Measurements from ENCODE around the gene ACTR6.
"Not testable (repeated sequence)": the region's sequence is repeated elsewhere in the genome, so short reads cannot be mapped to it uniquely, and the experiment has no call there.

The ACTR6 gene
- 19.0 to 26.3 reads per million in 2 donors for total RNA-seq

DNA sequence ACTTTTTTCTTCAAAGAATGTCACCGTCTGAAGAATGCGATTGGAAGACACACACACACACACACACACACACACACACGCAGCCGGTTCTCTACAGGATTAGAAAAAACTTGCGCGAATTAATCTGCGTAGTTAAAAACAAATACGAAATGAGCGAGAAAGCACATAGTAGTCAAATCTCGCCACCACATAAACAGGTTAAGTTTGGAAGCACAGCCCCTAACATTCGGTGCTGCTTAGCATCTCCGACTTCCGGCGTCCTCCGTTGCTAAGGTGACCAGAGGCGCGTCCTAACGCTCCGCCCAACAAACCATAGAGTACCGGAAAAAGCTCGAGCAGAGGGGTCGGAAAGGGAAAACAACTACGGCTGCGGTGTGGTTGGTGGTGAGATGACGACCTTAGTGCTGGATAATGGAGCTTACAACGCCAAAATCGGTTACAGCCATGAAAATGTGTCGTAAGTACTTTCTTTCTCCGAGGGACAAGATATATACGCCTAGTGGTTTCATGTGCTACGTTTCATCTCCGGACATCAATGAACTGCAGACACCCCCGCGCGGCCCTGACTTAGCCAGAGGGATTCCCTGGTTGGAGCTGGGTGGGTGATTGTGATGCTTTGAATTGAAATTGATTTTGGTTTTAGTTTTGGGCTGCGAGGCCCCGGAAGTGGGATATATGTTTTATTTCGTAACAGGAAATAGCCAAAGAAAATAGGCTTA lies at the start of gene ACTR6:
TSS of gene ACTR6 (plus strand) at position 353 of the 719 bp plus-strand sequence. CDS start at position 390, 37 bp downstream.
- DNase-seq = peak; percentile 89 to 98 (median 96)

DNA sequence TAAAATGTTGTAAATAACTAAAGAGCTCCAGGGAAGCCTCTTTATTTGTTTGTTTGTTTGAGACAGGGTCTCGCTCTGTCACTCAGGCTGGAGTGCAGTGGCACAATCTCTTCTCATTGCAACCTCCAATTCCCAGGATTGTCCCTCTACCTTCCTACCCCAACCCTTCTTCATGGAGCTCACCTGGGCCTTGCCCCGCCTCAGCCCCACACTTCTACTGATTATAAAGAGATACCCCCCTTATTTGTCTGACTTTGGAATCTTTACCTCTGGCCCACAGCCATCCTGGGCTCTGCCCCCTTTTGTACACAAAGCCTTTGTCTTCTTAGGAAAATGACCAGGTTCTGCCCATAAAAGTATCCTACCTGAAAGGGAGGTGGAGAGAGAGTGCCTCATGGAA lies 48.8 kb upstream of the ACTR6 start:
- no peak for DNase-seq

DNA sequence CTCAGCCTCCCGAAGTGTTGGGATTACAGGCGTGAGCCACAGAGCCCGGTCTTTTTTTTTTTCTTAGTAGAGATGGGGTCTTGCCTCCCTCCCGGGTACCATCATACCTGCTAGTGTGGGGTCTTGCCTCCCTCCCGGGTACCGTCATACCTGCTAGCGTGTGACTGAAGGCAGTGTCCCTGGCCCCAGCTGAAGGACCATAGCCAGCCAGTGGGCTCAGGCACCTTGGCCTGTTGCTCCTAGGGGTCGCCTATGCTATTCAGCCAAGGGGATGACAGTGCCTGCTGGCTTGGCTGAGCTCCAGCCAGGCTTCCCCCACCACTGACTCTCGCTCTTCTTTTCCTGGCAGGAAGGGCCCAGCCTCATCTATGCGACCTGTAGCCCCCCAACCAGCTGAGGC lies 47.5 kb upstream of the ACTR6 start:
- no peak for DNase-seq

DNA sequence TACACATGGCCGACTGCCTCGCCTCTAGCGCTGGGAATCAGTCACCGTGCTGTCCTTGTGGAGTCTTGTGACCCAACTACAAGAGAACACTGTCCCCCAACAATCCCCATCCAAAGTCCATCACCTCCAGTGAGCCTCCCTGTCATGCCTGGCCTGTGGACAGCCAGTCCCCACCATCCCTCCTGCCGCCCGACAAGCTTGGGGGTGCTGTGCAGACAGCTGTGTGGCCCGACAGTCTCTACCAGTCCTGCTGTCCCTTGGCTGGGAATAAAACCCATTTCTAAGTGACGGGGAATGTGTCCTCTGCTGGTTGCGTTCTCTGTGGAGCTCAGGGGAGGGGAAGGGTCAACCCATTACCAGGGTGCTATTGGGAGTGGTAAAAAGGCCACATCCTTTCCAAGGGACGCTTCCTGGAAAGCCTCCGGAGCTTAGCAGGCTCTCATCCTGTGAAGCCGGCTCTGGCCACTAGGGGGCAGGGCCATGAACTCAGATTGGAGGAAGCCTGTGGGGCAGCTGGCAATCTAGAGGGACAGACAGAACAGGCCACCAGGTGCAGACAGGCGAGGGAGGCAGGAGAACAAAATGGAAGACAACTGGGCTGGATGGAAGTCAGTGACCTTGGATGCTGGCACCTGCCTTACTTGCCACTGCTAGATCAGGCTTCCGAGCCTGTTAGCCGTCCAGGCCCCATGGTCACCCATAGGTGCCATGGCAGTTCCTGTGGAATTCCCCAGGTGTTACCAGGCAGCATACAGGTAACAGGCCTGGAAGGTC lies 46.0 kb upstream of the ACTR6 start:
- DNase-seq = peak; percentile 38 to 66 (median 63)

DNA sequence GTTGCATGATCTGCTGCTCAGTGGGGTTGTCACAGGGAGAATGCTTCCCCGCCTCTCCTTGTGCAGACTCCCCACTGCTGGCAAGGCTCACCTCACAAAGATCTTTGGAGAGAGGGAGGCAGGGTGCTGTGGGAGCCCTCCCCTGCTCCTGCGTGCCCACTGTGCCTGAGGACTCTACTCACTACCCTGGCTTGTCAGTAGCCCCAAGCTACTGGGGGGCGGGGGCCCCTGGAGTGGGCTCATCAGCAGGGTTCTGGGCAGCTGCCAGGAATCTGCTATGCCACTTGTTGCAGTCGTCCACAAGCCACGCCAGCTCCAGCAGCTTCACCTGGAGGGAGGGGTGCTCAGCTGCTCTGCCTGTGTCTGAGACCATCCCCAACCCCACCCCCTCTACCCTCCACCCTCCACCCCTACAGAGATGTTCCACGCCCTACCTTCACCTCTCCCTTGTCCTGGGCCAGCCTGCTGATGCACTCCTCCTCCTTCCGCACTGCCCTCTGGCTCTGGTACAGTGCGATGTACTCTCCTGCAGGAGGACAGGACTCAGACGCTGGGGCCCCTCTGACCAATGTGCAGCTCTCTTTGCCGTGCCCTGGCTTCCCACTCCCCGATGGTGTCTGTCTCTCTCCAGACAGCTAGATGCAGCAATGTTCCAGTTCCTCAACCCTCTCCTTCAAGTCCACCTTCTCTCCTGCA lies 43.7 kb upstream of the ACTR6 start:
- DNase-seq = no peak

DNA sequence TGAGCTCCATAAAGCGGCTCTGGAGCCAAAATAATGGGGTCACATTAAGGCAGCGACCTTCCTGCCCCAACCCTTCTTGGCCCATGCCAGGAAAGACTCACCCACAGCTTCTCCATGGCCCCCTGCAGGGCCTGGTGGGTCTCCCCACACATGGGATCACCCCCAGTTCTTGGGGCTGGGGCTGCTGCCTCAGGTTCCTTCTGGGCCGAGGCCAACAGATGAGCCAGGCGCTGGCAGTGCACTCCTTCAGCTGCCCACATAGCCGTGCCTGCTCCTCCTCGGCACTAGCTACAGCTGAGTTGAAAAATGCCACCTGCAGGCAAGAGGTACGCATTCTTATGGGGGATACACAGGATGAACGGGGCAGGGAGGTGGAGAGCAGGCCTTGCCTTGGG lies 43.2 kb upstream of the ACTR6 start:
- DNase-seq = no peak

DNA sequence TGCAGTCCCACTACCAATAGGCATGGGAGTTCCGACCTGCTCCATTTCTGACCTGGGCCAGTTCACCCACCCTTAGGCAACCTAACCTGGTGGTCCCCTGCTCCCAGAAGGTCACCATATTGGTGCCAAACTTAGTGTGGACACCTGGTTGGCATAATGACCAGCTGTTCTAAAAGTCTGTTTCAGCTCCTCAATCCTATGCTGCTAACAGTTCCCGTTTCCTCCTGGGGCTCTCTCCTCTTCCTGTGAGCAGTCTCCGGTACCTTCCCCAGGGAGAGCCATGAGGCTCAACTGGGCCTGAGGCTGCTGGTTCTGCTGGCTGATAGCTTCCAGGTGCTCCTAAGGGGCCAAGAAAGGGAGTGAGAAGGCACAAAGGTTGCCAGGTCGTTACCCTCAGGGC lies 42.1 kb upstream of the ACTR6 start:
- DNase-seq = no peak

DNA sequence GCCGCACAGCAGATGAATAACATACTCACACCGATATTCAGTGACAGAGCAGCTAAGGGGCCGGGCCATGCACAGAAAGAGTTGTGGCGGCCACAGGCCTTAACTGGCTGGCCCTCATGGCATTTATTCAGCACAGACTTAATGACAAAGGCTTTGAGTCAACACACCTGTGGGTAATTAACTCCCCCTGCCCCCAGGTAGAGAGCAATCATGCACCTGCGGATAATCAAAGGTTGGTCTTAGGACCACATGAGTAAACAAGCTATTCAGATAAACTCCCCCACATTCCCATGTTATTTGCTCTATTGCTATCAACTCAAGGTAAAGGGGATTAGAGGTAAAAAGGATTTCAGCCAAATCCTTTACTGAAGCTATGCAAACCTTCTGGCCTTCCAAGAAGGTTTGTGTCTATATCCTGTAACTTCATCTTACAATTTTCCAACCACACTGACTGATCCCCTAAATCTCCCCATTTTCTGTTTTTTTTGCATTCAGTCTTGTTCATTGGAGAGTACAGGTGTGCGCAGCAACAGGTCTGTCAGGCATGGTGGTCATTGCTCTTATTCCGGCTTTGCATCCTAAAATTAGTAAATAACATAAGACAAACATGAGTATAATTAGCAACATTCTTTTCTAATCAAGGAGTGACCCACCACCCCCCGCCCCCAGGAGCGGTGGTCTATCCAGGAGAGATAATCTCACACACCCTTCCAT lies 41.1 kb upstream of the ACTR6 start:
- DNase-seq = no peak

DNA sequence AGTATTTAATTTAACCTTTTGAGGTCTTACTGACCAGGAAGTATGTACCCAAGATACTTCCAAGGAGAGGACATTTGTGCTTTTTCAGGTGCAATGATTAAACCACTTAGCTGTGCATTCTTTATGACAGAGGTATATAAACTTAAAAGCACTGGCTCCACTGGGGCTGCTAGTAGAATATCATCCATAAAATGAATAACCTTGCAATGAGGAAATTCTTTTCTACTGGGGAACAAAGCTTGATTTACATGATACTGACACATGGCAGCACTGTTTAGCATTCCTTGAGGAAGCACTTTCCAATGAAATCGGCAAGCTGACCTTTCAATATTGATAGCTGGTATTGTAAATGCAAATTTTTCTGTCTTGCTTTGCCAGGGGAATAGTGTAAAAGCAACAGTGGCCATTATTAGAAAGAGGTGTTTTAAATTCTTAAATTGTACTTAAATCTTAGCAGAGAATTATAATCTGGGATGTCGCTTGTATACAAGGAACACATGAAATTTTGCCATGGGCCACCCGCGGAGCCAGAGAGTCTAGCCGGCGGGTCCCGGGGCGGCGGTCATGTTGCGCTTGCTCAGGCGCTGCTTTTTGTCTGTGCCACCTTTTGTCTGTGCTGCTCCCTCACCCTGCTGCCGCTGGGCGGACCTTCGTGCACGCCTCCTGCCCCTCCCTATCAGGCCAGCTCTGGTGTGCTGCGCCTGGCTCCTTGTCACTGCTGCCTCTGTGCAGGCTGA lies 37.0 kb upstream of the ACTR6 start:
- DNase-seq = peak; percentile 37 to 85 (median 44)

DNA sequence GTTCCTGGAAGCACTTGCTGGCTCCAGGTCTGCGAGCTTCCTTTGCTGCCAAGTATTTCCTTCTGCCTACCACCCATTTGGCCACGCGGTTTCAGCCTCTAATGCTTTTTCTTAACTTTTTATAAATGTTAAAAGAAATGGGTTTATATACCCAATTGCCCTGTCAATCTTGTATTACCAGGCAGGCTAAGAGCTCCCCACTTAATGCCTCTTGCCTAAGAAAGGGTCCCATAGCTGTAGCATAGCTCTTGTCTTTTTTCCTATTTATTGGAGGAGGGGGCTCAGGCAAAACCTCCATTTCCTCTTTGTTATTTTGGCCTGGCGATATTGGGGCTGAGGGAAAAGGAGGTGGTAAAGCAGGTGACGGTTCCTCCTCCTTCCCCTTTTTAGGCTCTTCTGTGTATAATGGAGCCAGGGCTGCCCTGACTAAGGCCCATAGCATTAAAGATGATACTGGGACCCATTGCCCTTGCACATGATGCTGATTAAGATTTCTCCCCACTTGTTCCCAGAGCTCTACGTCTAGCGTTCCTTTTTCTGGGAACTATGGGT lies 36.4 kb upstream of the ACTR6 start:
- no peak for DNase-seq

DNA sequence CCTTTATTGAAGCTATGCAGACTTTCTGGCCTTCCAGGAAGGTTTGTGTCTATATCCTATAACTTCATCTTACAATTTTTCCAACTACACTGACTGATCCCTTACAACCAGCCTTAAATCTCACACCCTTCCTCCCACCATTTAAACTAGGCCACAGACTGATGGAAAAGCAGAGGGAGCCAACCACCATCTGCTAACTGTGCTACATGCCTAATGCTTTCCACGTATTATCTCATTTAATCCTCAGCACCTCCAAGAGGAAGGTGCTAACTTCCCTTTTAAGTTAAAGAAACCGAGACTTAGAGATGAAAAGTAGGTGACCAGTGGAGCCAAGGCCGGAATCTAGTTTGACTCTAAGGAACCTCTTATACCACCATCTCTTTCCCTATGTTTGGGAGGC lies 35.3 kb upstream of the ACTR6 start:
- DNase-seq = no peak

DNA sequence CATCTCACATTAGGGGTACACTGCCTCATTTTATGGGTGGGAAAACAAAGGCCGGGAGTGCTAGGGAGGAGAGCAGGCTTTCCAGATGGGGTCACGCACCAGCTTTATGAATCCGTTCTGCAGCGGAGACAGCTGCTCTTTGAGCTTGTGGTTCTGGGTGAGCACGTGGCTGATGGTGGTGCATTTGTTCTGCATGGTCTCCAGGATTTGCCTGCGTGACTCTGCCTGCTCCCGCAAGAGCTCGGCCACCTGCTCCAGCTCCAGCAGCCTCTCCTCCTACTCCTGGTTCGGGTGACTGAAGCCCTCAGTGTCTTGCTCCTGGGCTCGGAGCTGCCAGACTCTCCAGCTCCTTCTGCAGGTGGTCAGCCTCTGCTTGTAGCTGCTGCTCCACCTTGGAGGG lies 34.4 kb upstream of the ACTR6 start:
- DNase-seq = no peak

DNA sequence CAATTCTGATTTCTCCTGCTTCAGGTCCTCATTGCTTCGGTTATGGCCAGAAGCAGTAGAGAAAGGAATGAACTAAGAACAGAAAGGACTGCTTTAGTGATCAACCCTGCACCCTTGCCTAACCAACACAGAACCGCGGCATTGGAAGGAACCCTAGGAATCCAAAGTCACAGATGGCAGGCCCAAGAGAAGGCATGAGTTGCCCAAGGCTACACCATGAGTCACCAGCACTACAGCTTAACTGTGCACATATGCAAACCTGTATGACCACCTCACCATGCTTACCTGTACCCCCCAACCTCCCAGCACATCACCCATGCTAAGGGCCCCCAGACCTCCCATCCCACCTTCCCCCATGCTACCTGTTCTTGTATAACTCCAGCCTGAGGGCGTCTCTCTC lies 32.1 kb upstream of the ACTR6 start:
- no peak for DNase-seq

DNA sequence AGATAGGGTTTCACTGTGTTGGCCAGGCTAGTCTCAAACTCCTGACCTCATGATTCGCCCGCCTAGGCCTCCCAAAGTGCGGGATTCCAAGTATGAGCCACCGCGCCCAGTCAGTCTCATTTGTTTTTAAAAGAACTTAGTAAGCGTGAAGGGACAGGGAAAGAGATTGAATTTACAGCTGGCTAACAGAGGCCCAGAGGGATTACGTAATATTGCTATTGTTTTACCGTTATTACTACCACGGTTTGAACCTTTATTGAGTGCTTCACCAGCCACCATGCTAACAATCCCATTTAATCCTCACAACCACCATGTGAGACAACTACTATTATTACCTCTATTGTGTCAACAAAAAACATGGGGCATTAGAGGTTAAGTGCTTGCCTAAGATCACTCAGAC lies 31.3 kb upstream of the ACTR6 start:
- no peak for DNase-seq

DNA sequence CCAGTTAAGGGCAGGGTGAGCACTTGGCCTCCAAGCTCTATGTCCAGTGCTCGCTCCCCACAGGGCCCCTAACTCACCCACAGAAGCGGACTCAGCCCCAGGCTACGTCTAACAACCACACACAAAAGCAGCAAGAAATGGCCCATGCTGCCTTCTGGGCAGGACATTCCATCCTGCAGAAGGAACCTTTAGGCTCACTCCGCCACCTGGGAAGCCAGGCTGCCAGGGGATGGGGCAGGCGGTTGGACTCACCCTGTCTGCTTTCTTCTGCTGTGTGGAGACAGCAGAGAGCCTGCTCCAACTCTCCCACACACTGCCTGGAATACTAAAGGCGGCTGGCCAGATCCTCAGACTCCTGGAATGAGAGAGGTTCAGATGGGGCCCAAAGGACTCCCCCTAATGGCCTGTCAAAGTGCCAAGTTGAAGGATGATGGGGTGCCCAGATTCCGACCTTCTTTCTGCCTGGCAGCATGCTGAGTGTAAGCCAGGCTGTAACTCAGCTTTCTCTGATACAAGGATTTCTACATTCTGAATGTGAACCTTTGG lies 30.2 kb upstream of the ACTR6 start:
- no peak for DNase-seq

DNA sequence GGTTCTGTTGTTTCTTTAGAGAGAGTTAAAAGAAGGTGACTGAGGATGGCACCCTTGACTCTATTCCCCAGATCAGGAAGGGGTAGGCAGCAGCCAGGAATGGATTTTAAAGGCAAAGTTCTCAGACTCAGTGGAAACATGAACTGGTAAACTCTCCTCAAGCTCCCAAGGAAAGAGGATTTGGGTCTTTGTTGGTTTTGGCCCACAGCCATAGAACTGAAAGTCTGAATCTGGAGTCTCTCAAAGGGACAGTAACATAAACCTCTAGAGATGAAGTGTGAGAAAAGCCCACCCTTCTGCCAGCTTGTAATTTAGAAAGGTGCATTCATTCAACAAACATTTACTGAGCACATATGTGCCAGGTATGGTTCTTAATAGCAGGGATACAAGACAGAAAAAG lies 29.4 kb upstream of the ACTR6 start:
- no peak for DNase-seq

DNA sequence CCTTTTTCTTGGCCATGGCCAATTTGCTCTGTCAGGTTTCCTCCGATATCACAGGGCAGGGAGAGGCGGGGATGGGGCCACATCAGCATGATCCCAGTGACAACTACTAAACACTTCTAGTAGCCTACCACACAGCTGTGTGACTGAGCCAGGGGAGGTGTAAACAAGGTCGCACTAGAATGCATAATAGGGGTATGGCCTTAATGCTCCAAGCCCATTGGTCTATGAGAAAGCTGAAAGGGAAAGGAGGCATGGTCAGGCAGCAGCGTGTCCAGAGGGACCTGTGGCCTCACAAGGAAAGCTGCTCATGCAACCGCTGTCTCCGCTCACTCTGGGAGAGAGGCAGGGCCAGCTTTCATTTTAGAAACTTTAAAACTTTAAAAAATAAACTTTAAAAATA lies 27.5 kb upstream of the ACTR6 start:
- no peak for DNase-seq

DNA sequence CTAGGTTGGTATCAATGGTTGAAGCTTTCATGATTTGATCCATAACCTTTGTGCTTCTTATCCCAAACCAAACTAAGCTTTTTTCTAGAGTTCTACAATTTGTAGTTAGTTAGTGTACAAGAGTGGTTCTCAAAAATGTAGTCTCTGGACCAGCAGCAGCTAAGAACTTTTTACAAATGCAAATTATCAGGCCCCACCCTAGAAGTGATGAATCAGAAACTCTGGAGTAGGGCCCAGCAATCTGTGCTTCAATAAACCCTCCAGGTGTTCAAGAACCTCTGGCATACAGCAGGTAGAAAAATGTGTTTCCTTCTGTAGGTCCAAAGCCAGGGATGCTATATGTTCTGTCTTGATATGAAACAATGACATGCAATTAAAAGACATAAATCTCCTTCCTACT lies 26.1 kb upstream of the ACTR6 start:
- DNase-seq = no peak

DNA sequence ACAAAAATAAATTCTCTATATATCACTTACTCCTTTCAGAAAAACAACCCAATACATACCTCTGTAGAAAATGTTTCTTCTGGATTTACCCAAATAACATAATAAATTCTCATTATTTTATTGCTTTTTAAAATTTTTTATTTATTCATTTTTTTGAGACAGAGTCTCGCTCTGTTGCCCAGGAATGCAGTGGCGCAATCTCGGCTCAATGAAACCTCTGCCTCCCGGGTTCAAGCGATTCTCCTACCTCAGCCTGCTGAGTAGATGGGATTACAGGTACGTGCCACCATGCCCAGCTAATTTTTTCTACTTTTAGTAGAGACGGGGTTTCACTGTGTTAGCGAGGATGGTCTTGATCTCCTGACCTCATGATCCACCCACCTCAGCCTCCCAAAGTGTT lies 24.1 kb upstream of the ACTR6 start:
- not testable (repeated sequence) for DNase-seq

DNA sequence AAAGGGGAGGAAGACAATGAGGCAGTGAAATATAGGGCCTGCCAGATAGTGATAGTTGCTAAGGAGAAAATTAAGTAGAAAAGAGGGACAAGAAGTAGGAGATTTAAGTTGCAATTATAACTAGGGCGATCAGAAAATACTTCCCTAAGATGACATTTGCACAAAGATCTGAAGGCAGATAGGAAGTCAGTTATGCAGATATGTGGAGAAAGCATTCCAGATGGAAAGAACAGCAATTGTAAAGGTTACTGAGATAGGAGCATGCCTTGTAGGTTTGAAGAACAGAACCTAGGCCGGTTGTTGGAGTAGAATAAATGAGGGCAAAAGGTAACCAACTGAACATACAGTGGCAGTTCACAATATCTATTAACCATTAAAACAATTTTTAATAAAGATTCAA lies 21.4 kb upstream of the ACTR6 start:
- DNase-seq = no peak

DNA sequence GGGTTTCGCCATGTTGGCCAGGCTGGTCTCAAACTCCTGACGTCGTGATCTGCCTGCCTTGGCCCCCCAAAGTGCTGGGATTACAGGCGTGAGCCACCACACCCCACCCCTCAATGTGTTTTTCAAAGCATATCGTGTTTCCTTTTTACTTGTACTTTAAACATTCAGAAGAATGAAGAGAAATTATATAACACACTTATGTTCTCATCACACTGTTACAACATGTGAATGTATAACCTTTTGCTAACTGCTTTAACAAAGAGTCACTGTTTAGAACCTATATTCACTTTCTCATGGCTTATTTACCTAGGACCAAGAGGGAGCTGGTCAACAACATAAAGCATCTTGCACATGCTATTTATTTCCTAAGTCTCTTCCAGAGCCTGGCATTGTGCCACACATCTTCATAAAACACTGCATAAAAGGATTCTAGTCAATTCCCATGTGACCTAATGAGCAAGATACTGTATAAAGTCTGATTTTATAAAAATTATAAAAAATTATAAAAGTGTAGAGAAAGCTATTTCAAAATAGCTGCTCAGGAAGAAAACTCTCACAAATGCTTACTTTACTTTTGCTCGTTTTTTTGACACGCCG lies 16.0 kb upstream of the ACTR6 start:
- no peak for DNase-seq
